Epithelial cell of prostate (primary cell): ENCODE measurements around the gene CDC5L.

ENCODE experiments used
- DNase-seq: peaks from one replicate; pipeline ENCODE4 v3.0.0-alpha.2; 2011; ENCODE audit warnings: low read depth, low spot score
- H3K27ac ChIP-seq: fragments of 450-650 bp; 2 replicates; pipeline ENCODE4 v1.5.1; 2017; ENCODE audit warnings: mild to moderate bottlenecking

The CDC5L gene

DNA sequence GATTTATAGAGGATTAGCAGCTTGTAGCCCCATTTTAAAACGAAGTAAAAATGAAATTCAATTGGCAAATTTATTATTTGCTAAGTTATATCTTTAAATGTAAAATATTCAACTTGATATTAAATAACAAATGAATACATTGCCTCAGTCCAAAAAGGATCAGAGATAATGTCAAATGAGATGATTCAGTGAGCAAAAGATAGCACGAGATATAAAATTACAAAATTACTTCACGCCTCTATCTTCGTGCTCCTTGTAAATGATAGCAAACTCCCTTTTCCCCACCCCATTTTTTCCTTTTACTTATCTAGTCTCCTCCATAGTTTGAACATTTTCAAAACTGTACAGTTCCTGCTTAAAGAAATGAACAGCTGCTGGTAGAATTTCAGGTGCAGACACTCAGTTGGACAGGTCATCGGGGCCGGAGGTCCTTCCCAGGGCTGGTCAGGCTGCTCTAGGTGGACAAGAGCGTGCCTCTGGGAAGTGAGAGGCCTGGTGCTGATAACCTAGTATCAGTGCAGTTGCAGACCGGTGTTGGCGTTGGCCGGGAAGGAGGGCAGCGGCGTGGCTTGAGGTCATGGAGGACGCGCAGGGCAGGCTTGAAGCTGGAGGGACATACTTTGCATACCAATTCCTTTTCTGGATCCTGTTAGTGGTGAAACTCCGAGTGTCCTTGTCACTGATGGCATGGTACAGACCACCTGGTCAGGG is 83.9 kb downstream of the CDC5L start:
- no peak for DNase-seq
- H3K27ac ChIP-seq, result no peak overlapping the region

DNA sequence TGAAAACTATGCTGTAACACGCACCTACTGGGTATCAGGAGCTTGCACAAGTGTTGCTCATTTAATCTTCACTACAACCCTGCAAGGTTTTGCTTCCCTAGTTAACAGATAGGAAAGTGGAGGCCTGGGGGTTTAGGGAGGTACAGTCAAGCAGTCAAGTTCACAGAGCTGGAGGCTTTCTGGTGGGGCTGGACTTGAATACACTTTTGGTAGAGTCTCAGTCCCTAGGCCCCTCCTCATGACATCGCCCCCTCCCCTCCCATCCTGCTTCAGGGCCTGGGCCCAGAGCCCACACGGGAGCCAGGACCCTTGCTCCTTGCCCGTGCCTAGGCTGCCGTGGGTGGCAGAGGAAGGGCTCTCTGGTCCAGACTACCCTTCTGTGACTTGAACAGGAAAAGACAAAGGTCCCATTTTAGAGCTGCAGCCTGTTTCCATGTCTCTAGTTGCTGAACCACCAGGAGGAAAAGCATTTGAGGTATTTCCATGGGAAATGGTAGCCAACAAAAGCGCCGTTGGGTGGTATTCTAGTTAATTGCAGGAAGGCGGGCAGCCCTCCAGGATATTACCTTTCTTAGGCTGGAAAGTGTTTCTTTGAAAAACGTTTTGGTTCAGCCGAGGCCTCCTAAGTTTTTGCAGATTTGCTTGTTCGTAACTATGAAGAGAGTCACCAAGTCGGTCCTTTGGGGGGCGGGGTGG is 84.9 kb downstream of the CDC5L start:
- H3K27ac ChIP-seq, result no peak overlapping the region
- DNase-seq, result no peak

DNA sequence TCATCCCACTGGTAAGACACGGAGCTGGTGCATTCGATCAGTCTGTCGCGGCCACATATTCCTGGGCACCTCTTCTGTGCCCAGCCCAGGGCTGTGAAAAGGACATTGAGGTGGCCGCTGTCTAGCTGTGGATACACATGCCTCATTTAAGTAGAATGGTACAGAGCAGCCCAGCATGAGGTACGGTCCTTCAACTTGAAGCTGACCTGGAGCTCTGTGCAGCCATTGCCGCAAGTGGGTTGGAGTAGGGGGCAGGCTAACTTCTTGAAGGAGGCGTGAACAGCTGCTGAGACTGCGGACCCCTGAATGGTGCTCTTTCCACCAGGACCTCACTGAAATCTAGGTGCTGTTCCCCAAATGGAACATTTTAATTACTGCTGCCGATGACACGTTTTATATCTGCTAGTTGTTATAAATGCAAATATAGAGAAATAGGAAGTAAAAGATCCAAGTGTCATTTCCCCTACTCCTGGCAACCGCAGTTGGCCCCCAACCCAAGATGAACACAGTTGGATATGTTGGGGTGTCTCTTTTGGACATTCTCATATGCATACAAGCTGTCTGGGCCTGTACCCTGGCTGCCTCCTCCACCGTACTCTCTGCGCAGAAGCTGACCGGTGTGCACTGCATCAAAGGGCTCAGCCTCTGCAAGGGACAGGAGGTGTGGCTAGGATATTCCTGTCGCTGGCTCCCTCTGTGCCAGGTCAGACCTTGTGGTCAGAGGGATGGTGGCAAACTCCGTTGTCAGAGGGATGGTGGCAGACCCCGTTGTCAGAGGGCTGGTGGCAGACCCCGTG is 86.1 kb downstream of the CDC5L start:
- DNase-seq, result no peak
- no peak overlapping the region for H3K27ac ChIP-seq

DNA sequence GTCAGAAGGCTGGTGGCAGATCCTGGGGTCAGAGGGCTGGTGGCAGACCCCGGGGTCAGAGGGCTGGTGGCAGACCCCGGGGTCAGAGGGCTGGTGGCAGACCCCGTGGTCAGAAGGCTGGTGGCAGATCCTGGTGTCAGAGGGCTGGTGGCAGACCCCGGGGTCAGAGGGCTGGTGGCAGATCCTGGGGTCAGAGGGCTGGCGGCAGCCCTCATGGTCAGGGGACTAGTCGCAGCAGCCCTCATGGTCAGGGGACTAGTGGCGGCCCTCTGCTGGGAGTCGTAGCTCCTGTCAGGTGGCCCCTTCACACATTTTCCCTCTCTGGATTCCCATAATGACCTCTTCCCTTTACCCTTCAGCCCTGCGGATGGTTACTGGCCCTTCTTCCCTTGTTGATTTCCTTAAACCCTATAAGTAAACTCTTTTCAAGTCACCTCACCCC is 86.7 kb downstream of the CDC5L start:
- no peak overlapping the region for H3K27ac ChIP-seq
- no peak for DNase-seq

DNA sequence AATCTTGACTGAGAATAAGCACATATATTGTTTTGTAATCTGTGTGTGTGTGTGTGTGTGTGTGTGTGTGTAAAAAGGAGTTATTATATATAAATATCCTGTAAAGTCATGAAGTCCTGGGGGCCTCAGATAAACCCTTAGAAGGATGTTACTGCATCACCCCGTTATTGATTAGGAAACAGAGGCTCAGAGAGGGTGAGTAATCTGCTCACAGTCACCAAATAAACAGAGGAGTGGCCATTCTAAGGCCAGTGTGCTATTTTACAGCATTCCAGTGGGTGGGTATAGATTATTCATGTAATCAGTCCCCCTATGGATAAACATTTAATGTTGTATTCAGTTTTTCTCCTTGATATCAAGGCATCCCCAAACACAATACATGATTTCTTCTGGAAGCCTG is 87.1 kb downstream of the CDC5L start:
- no peak for DNase-seq
- H3K27ac ChIP-seq, result no peak overlapping the region

DNA sequence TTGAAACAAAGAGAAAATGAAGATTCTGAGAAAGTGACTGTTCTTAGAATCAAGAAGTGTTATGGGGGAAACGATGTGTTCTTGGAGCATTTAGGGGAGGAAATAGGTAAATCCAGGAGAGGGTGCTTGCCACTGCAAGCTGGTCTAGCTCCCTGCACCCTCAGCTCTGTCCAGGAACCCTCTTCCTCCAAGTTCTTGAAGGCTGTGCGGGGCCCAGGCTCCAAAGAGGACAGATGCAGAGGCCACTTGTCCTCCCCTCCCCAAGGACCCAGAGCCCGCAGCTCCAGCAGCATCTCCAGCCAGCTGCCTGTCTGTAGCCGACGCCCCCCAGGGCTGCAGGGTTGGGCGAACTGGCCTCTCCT is 87.9 kb downstream of the CDC5L start:
- no peak for DNase-seq
- no peak overlapping the region for H3K27ac ChIP-seq

DNA sequence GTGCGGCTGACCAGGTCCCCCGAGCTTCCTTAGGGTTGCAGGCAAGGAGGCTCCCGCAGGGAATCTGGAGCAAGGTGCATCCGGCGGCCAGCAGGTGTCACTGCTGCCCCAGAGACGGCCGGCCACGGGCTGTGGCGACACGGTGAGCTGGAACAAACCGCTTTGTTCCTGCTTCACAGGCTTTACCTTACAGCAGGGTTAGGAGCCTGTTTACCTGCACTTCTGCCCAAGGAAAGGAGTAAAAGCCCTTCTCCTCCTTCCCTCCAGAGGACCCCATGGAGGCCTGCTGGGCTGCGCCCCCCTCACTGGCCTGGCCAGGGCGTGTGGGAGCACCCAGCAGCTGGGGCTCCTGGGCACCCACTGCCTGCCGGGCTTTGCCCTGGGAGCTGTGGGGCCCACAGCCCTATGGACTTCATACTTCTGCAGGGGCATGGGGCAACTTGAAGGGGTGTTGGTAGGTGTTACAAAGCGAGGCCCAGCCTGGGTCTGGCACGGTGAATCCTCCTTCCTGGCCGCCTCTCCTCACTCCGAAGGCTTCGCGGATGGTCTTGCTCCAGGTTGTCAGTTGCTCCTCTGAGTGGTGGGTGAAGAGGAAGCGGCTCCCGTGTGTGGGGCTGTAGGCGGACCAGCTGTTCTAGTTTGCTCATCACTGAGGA is 88.4 kb downstream of the CDC5L start:
- no peak for DNase-seq
- H3K27ac ChIP-seq, result no peak overlapping the region

DNA sequence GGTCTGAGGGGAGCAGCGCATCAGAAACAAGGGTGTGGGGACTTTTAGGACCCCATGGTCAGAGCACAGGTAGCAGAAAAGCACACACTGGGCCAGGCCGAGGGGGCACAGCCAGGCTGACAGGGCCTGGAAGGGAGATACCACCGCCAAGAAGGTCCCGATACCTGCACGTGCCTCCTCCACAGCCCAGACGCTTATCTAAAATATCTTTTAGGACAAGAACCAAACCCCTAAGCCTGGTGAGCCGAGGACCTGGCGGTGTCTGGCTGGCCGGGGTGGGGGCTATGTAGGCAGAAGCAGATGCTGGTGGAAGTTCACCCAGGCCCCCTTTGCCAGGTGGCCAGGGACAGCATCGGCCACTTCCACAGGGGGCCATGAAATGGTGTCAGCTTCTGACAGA is 89.3 kb downstream of the CDC5L start:
- DNase-seq, result no peak
- H3K27ac ChIP-seq, result no peak overlapping the region

DNA sequence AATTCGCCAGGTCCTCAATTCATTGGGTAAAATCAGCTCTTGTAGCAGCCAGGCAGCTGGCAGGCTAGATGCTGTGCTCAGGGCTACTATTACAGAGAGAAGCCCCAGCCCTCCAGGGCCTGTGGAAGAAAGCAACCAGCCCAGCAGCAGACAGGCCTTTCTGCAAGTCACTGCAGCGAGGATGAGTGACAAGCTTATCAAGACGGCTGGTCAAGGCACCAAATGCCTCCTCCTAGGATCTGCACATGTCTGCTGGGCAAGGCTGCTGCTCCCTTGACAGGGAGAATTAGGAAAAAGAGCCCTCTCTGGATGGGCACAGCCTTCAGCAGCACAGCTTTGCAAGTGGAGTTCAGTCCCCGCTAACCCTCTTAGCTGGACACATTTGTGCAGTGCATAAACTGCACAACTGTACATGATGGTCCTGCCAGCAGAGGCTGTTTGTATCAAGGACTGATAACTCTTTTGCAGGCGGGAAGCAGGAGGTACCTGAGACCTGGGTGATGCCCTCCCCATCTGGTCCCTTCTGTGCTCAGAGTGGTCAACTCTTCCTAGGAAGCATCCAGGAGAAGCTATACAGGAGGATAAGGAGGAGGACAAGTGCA is 89.9 kb downstream of the CDC5L start:
- no peak overlapping the region for H3K27ac ChIP-seq
- DNase-seq, result no peak

DNA sequence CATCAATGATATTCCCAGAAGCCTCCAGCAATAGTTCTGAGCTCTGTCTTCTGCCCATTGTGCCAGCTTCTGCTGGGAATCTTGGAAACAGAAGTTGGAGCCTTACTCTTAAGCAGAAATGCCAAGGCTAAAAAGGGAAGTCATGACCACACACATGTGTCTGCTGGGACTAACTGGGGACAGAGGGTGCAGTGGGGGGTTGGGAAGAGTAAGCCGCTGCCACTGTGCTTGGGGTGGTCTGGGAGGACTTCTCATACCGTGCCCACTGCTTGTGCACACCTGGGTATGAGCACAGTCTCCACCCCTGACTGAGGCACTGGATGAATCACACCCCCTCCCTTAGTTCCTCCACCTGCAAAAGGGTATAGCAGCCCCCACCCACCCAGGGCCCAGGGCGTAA is 90.7 kb downstream of the CDC5L start:
- no peak for DNase-seq
- H3K27ac ChIP-seq, result no peak overlapping the region

DNA sequence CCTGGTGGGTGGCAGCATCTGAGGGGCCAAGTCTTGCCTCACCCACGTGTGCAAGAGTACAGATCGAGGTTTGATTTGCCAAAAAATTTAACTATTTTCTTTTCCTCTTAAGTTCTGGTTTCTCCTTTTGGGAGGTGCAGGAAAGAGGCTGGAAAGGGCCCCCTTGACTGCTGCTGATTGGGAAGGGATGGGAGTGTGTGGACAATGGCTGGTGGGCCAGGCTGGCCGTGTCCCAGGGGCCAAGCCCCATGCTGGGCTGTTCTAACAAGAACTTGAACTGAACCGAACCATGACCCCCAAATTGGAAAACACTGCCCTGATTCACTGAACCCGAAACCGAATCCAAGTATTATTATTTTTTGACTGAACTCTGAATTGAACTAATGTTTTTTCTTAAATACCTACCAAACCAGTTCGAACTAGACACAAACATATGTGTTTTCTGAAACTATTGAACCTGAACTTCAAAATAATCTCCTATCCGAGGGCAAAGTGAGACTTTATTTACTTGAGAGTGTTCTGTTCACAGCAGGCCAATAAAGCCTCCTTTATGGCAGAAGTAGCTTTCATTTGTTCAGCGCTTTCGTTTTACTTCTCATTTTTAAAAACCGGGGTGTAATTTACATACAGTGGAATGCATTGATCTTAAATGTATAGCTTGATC is 91.2 kb downstream of the CDC5L start:
- DNase-seq, result no peak
- no peak overlapping the region for H3K27ac ChIP-seq

DNA sequence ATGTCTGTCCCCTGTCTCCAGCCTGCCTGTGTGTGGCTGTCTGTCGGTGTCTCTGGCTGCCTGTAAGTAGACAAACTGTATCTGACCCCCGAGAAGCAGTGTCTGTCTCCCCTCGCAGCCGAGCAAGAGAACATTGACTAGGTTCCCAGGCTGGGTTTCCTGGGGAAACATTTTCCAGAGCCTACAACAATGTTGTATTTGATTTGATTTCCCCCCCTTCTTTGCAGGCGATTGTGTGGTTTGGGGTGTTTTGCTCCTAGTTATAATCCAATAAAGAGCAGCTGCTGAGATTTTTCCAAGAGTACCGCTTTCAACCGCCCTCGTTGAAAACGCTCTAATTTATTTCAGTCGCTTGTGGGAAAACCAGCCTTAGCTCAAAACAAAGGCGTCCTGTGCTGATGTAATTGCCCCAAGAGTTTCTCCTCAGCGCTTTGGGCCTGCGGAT is 92.6 kb downstream of the CDC5L start:
- H3K27ac ChIP-seq, result no peak overlapping the region
- no peak for DNase-seq

DNA sequence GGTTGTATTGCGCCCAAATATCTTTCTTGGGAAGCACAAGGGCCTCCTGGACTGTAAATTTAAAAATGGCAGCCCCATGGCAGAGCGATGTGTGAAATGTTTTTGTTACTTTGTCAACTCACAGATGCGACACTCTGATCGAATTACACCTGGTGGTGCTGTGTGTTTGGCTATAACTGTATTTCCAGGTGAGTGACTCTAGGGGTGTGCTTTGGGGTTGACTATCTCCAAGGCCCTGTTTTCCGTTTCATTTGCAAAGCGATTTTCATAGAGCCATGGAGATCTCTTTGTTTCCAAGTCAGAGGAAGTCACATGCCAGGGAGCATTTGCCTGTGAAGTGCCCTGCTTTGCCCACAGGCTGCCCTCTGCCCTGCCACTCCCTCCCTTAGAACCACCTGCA is 93.5 kb downstream of the CDC5L start:
- DNase-seq, result no peak
- H3K27ac ChIP-seq, result no peak overlapping the region

DNA sequence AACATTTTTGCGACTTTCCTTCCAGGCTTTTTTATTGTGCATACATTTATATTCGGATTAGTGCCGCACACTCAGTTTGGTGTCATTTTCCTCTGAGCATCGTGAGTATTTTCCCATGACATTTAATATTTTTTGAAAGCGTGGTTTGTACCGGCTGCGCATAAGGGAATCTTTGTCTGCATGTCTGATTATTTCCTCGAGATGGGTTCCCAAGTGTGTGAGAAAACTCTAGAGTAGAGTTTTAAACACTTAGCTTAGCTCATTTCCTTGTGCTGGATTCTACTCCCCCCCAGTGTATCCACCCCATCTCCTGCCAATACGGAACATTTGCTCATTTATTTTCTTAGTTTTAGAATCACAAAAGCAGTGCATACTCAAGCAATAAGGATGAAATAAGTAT is 94.3 kb downstream of the CDC5L start:
- H3K27ac ChIP-seq, result no peak overlapping the region
- DNase-seq, result no peak

DNA sequence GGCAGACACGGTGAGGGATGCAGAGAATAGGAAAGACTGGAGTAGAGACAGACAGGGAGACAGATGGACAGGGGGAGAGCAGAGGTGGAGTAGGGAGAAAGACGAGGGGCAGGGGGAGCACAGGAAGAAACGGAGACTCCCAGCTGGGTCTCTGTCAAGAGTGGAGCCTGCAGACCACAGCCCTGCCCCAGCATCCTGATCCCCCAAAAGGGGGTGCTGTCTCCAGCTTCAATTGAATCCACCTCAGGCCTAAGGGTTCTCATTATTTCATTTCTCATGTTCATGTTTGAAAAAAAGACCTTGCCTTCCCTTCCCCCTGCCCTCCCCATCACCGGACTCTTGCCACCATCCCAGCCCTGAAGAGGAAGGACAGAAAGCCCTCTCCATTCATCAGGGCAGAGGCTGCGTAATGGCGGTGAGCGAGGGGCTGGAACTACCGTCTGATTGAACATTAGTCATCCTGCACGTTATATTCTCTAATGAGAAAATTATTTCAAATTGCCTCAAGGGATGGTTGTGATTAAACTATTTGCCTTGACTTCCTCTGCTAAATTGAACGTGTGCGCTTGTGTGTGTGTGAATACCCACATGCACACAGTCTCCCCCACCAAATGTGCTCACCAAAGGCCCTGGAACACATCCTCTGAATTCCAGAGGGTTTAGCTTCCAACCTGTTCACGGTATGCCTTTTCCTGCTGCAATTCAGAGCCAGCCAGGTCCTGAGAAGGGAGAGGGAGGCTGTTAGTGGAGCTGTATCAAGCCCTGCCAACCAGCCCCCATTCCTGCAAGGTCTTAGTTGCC is 98.3 kb downstream of the CDC5L start:
- no peak for DNase-seq
- H3K27ac ChIP-seq, result no peak overlapping the region

DNA sequence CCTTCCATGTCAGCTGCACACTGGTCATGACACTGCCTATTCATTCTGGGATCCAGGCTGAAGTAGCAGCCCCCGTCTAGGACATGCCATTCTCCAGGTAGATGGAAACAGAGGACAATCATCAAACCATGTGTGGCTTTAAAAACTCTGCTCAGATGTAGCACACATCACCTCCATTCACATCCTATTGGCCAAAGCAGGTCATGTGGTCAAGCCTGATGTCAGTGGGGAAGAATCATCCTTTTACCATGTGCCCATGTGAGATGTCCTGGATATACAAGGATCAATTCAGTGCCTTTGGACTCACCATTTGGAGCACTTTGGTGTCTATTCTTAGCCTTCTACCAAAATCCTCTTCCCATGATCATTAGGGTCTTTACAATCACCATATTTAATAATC is 99.5 kb downstream of the CDC5L start:
- DNase-seq, result no peak
- no peak overlapping the region for H3K27ac ChIP-seq

DNA sequence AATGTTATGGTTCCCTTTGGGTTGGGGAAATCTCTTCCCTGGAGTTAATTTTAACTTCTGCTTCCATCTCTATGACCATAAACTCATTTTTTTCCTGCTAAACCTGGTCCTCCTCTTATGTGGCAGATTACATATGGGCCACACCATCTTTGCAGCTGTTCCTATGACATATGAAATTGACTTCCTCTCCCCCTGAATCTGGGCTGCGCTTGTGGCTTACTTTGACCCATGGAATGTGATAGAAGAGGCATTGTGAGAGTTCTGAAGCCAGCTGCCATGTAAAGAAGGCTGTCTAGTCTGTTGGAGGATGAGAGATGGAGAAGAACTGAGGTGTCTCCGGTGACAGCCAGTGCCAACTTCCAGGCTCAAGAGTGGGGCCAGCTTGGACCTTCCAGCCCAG is 100.1 kb downstream of the CDC5L start:
- H3K27ac ChIP-seq, result no peak overlapping the region
- DNase-seq, result no peak

DNA sequence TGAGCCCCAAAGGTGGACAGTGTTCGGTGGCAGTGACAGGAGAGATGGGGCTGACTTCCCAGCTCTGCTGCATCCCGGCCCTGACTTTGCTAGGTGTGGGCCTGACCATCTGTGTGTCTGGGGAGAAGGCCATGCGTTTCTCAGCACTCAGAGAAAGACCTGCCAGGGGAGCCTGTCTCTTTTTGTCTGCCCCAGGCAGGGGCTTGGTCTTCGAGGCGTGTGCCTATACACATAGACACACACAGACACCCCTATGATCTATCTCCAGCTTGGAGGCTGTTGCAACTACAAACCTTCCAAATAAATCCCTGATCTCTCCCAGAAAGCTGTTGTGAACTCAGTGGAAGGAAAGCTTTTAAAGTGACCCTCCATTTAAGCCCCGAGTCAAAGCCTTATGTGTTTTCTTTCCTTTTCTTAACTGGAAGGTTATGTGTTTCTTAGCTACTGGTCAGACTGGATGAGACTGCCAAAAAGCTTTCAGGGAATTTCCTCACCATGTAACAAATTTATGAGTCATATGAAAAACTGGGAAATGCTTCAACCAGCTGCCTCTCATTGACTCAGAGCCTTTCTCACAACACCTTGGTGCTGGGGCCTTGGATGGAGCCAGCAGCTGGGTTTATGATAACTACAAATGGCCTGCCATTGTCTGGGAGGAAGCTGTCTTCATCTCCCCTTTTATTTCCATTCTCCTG is 102.6 kb downstream of the CDC5L start:
- peak; percentile 80 for DNase-seq
- H3K27ac ChIP-seq, result peak overlapping the region; percentile 94

DNA sequence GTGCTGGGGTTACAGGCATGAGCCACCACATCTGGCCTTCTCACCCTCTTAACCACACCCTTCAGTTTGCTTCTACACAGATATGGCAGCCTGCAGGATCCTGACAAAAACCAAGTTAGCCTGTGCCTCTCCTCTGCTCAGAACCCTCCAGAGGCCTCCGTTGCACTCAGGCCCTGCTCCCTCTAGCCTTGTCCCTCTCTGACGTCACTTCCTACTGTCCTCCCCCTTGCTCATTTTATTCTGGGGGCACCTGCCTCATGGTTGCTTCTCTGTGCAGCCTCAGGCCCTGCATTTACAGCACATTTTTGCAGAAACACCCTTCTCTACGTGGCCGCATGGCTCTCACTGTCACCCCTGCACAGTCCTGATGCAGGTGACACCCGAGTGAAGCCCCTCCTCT is 105.6 kb downstream of the CDC5L start:
- peak overlapping the region; percentile 75 for H3K27ac ChIP-seq
- DNase-seq, result no peak
